Measurements from ENCODE around the gene LRRC71. TPM values are rescaled to one million over a fixed set of nuclear protein-coding genes. Genes with fewer than 3 reads are reported as not detected.

Gene LRRC71
- total RNA-seq, 4 donors from 2014 or later, result 1.2 TPM; not detected in 3

GRCh38 chr1:156942576-156942975, 22.1 kb downstream of the LRRC71 start:
- in situ Hi-C loops (cut with MboI; ENCODE audit: low pct_ligation_motif_present in 1 of 4, low pct_unique_long_range_greater_than_20kb in 1 of 4, low sequenced_read_pairs in 3 of 4), result no loop called here
- intact Hi-C loops (cut with DNase I; ENCODE audit: low total_unique reads), result no loop called here
- no peak for DNase-seq
- WGBS, 2 donors (ENCODE audit: low coverage in 1 of 2), result 87 to 91% methylated on average over 3 to 7 of the region's 7 CpGs
- Histone ChIP-seq H3K4me1 (no peaks in the 10 kb centered on the region), H3K27ac (no peak overlapping the region), H3K27me3 (no peaks in the 10 kb centered on the region), H3K36me3 (peaks cover 0 to 51% (median 17%) of the 10 kb centered on the region in 4 donors), H3K9me3 (no peaks in the 10 kb centered on the region), H3K4me3 (no peak overlapping the region)
- TF ChIP-seq EP300 (IDR thresholded peaks at IDR 0.05; ENCODE audit: low read depth) (no peak), POLR2A (IDR thresholded peaks at IDR 0.05) (no peak), POLR2AphosphoS5 (IDR thresholded peaks at IDR 0.05) (no peak), CTCF (IDR thresholded peaks at IDR 0.05) (no peak)

GRCh38 chr1:156943756-156944155, 23.3 kb downstream of the LRRC71 start:
- intact Hi-C loops (cut with DNase I; ENCODE audit: low total_unique reads), result no loop called here
- Histone ChIP-seq H3K27ac (no peak overlapping the region), H3K4me3 (no peak overlapping the region), H3K4me1 (no peaks in the 10 kb centered on the region), H3K9me3 (no peaks in the 10 kb centered on the region), H3K36me3 (peaks cover 0 to 63% (median 17%) of the 10 kb centered on the region in 4 donors), H3K27me3 (no peaks in the 10 kb centered on the region)
- no peak for DNase-seq
- TF ChIP-seq POLR2A (IDR thresholded peaks at IDR 0.05) (no peak), POLR2AphosphoS5 (IDR thresholded peaks at IDR 0.05) (no peak)
- 92% methylated on average over 3 of the region's 3 CpGs; no CpG with 5 or more reads in 1 of the 2 donors for WGBS, 2 donors (ENCODE audit: low coverage in 1 of 2)
- in situ Hi-C loops (cut with MboI; ENCODE audit: low pct_ligation_motif_present in 1 of 4, low pct_unique_long_range_greater_than_20kb in 1 of 4, low sequenced_read_pairs in 3 of 4), result no loop called here

- Histone ChIP-seq H3K27ac (no peak overlapping the region), H3K36me3 (peaks cover 0 to 68% (median 19%) of the 10 kb centered on the region in 4 donors), H3K4me3 (no peak overlapping the region), H3K9me3 (no peaks in the 10 kb centered on the region), H3K27me3 (no peaks in the 10 kb centered on the region), H3K4me1 (no peaks in the 10 kb centered on the region)
- no peak for DNase-seq
- in situ Hi-C loops (cut with MboI; ENCODE audit: low pct_ligation_motif_present in 1 of 4, low pct_unique_long_range_greater_than_20kb in 1 of 4, low sequenced_read_pairs in 3 of 4) (no loop called here), intact Hi-C loops (cut with DNase I; ENCODE audit: low total_unique reads) (no loop called here)
- TF ChIP-seq CTCF (IDR thresholded peaks at IDR 0.05), result no peak
- no peak for TF ChIP-seq POLR2A (IDR thresholded peaks at IDR 0.05)
- TF ChIP-seq POLR2AphosphoS5 (IDR thresholded peaks at IDR 0.05), result no peak
- no peak for TF ChIP-seq EP300 (IDR thresholded peaks at IDR 0.05; ENCODE audit: low read depth)
- 95 to 100% methylated on average over 1 of the region's 1 CpG for WGBS, 2 donors (ENCODE audit: low coverage in 1 of 2)
Observed at GRCh38 chr1:156944268-156944667, 23.8 kb downstream of the LRRC71 start.

GRCh38 chr1:156944848-156945247, 24.4 kb downstream of the LRRC71 start:
- no peak for DNase-seq
- intact Hi-C loops (cut with DNase I; ENCODE audit: low total_unique reads), result no loop called here
- Histone ChIP-seq H3K9me3 (no peaks in the 10 kb centered on the region), H3K27ac (no peak overlapping the region), H3K27me3 (no peaks in the 10 kb centered on the region), H3K36me3 (peaks cover 0 to 70% (median 21%) of the 10 kb centered on the region in 4 donors), H3K4me3 (no peak overlapping the region), H3K4me1 (no peaks in the 10 kb centered on the region)
- TF ChIP-seq POLR2AphosphoS5 (IDR thresholded peaks at IDR 0.05) (no peak), CTCF (IDR thresholded peaks at IDR 0.05) (no peak), POLR2A (IDR thresholded peaks at IDR 0.05) (no peak), EP300 (IDR thresholded peaks at IDR 0.05; ENCODE audit: low read depth) (no peak)
- 98% methylated on average over 8 of the region's 8 CpGs; no CpG with 5 or more reads in 1 of the 2 donors for WGBS, 2 donors (ENCODE audit: low coverage in 1 of 2)
- in situ Hi-C loops (cut with MboI; ENCODE audit: low pct_ligation_motif_present in 1 of 4, low pct_unique_long_range_greater_than_20kb in 1 of 4, low sequenced_read_pairs in 3 of 4), result no loop called here
